ENCODE measurements around the gene ATP6V0D1. TPM values are rescaled to one million over a fixed set of nuclear protein-coding genes. Genes with fewer than 3 reads are reported as not detected.

Gene ATP6V0D1
- polyA plus RNA-seq, 2 donors: 17.0 to 78.1 TPM

- Histone ChIP-seq H3K9me3 (ENCODE audit: control insufficient read depth in 2 of 2, insufficient read depth in 1 of 2, low read depth in 1 of 2, low read length in 1 of 2) (no peaks in the 10 kb centered on the region), H3K4me1 (ENCODE audit: control insufficient read depth in 2 of 2, insufficient read depth in 2 of 2, low read length in 1 of 2) (peaks cover 6 to 11% of the 10 kb centered on the region in 2 donors), H3K36me3 (ENCODE audit: control insufficient read depth in 2 of 2, insufficient read depth in 2 of 2, low read length in 1 of 2) (no peaks in the 10 kb centered on the region), H3K4me3 (ENCODE audit: low read depth in 1 of 2, low read length in 2 of 2) (no peak overlapping the region), H3K27me3 (ENCODE audit: control insufficient read depth in 1 of 2, insufficient read depth in 2 of 2, low read length in 2 of 2) (no peaks in the 10 kb centered on the region), H3K27ac (ENCODE audit: low read depth in 2 of 2, low read length in 1 of 2) (no peak overlapping the region)
- 65 to 66% methylated on average over 4 of the region's 4 CpGs for WGBS, 2 donors
Measured at GRCh38 chr16:67425580-67425979, 55.4 kb downstream of the ATP6V0D1 start.

- peaks cover 5 to 11% of the 10 kb centered on the region in 2 donors for H3K4me1 ChIP-seq (ENCODE audit: control insufficient read depth in 2 of 2, insufficient read depth in 2 of 2, low read length in 1 of 2)
- no peaks in the 10 kb centered on the region for H3K36me3 ChIP-seq (ENCODE audit: control insufficient read depth in 2 of 2, insufficient read depth in 2 of 2, low read length in 1 of 2)
- H3K27me3 ChIP-seq (ENCODE audit: control insufficient read depth in 1 of 2, insufficient read depth in 2 of 2, low read length in 2 of 2): no peaks in the 10 kb centered on the region
- no peak overlapping the region for H3K4me3 ChIP-seq (ENCODE audit: low read depth in 1 of 2, low read length in 2 of 2)
- WGBS, 2 donors: 57 to 58% methylated on average over 6 of the region's 6 CpGs
- no peaks in the 10 kb centered on the region for H3K9me3 ChIP-seq (ENCODE audit: control insufficient read depth in 2 of 2, insufficient read depth in 1 of 2, low read depth in 1 of 2, low read length in 1 of 2)
- no peak overlapping the region for H3K27ac ChIP-seq (ENCODE audit: low read depth in 2 of 2, low read length in 1 of 2)
Measured at GRCh38 chr16:67425061-67425460, 55.9 kb downstream of the ATP6V0D1 start.

- 47 to 72% methylated on average over 5 of the region's 5 CpGs for WGBS, 2 donors
- peaks cover 0 to 11% of the 10 kb centered on the region in 2 donors for H3K4me1 ChIP-seq (ENCODE audit: control insufficient read depth in 2 of 2, insufficient read depth in 2 of 2, low read length in 1 of 2)
- no peaks in the 10 kb centered on the region for H3K27me3 ChIP-seq (ENCODE audit: control insufficient read depth in 1 of 2, insufficient read depth in 2 of 2, low read length in 2 of 2)
- no peaks in the 10 kb centered on the region for H3K36me3 ChIP-seq (ENCODE audit: control insufficient read depth in 2 of 2, insufficient read depth in 2 of 2, low read length in 1 of 2)
- no peak overlapping the region for H3K27ac ChIP-seq (ENCODE audit: low read depth in 2 of 2, low read length in 1 of 2)
- no peaks in the 10 kb centered on the region for H3K9me3 ChIP-seq (ENCODE audit: control insufficient read depth in 2 of 2, insufficient read depth in 1 of 2, low read depth in 1 of 2, low read length in 1 of 2)
- no peak overlapping the region for H3K4me3 ChIP-seq (ENCODE audit: low read depth in 1 of 2, low read length in 2 of 2)
Measured at GRCh38 chr16:67424261-67424615, 56.7 kb downstream of the ATP6V0D1 start.

- Histone ChIP-seq H3K4me3 (ENCODE audit: low read depth in 1 of 2, low read length in 2 of 2) (no peak overlapping the region), H3K27ac (ENCODE audit: low read depth in 2 of 2, low read length in 1 of 2) (no peak overlapping the region), H3K27me3 (ENCODE audit: control insufficient read depth in 1 of 2, insufficient read depth in 2 of 2, low read length in 2 of 2) (no peaks in the 10 kb centered on the region), H3K4me1 (ENCODE audit: control insufficient read depth in 2 of 2, insufficient read depth in 2 of 2, low read length in 1 of 2) (peaks cover 0 to 6% of the 10 kb centered on the region in 2 donors), H3K36me3 (ENCODE audit: control insufficient read depth in 2 of 2, insufficient read depth in 2 of 2, low read length in 1 of 2) (no peaks in the 10 kb centered on the region), H3K9me3 (ENCODE audit: control insufficient read depth in 2 of 2, insufficient read depth in 1 of 2, low read depth in 1 of 2, low read length in 1 of 2) (no peaks in the 10 kb centered on the region)
- WGBS, 2 donors: 54 to 63% methylated on average over 9 of the region's 9 CpGs
Measured at GRCh38 chr16:67423611-67424260, 57.2 kb downstream of the ATP6V0D1 start.

GRCh38 chr16:67423015-67423414, 57.9 kb downstream of the ATP6V0D1 start:
- no peaks in the 10 kb centered on the region for H3K4me1 ChIP-seq (ENCODE audit: control insufficient read depth in 2 of 2, insufficient read depth in 2 of 2, low read length in 1 of 2)
- H3K27ac ChIP-seq (ENCODE audit: low read depth in 2 of 2, low read length in 1 of 2): no peak overlapping the region
- H3K27me3 ChIP-seq (ENCODE audit: control insufficient read depth in 1 of 2, insufficient read depth in 2 of 2, low read length in 2 of 2): no peaks in the 10 kb centered on the region
- H3K4me3 ChIP-seq (ENCODE audit: low read depth in 1 of 2, low read length in 2 of 2): no peak overlapping the region
- WGBS, 2 donors: 86 to 89% methylated on average over 5 of the region's 5 CpGs
- no peaks in the 10 kb centered on the region for H3K36me3 ChIP-seq (ENCODE audit: control insufficient read depth in 2 of 2, insufficient read depth in 2 of 2, low read length in 1 of 2)
- no peaks in the 10 kb centered on the region for H3K9me3 ChIP-seq (ENCODE audit: control insufficient read depth in 2 of 2, insufficient read depth in 1 of 2, low read depth in 1 of 2, low read length in 1 of 2)

- no peaks in the 10 kb centered on the region for H3K27me3 ChIP-seq (ENCODE audit: control insufficient read depth in 1 of 2, insufficient read depth in 2 of 2, low read length in 2 of 2)
- H3K36me3 ChIP-seq (ENCODE audit: control insufficient read depth in 2 of 2, insufficient read depth in 2 of 2, low read length in 1 of 2): no peaks in the 10 kb centered on the region
- H3K4me3 ChIP-seq (ENCODE audit: low read depth in 1 of 2, low read length in 2 of 2): no peak overlapping the region
- H3K9me3 ChIP-seq (ENCODE audit: control insufficient read depth in 2 of 2, insufficient read depth in 1 of 2, low read depth in 1 of 2, low read length in 1 of 2): no peaks in the 10 kb centered on the region
- peaks cover 0 to 3% of the 10 kb centered on the region in 2 donors for H3K4me1 ChIP-seq (ENCODE audit: control insufficient read depth in 2 of 2, insufficient read depth in 2 of 2, low read length in 1 of 2)
- H3K27ac ChIP-seq (ENCODE audit: low read depth in 2 of 2, low read length in 1 of 2): no peak overlapping the region
- 73 to 76% methylated on average over 4 of the region's 4 CpGs for WGBS, 2 donors
Measured at GRCh38 chr16:67421030-67421429, 59.9 kb downstream of the ATP6V0D1 start.

- WGBS, 2 donors: 72 to 80% methylated on average over 3 of the region's 3 CpGs
- Histone ChIP-seq H3K4me1 (ENCODE audit: control insufficient read depth in 2 of 2, insufficient read depth in 2 of 2, low read length in 1 of 2) (peaks cover 0 to 3% of the 10 kb centered on the region in 2 donors), H3K9me3 (ENCODE audit: control insufficient read depth in 2 of 2, insufficient read depth in 1 of 2, low read depth in 1 of 2, low read length in 1 of 2) (no peaks in the 10 kb centered on the region), H3K36me3 (ENCODE audit: control insufficient read depth in 2 of 2, insufficient read depth in 2 of 2, low read length in 1 of 2) (no peaks in the 10 kb centered on the region), H3K4me3 (ENCODE audit: low read depth in 1 of 2, low read length in 2 of 2) (no peak overlapping the region), H3K27me3 (ENCODE audit: control insufficient read depth in 1 of 2, insufficient read depth in 2 of 2, low read length in 2 of 2) (no peaks in the 10 kb centered on the region), H3K27ac (ENCODE audit: low read depth in 2 of 2, low read length in 1 of 2) (no peak overlapping the region)
Measured at GRCh38 chr16:67419931-67420330, 61.0 kb downstream of the ATP6V0D1 start.

- WGBS, 2 donors: 84 to 89% methylated on average over 3 of the region's 3 CpGs
- H3K36me3 ChIP-seq (ENCODE audit: control insufficient read depth in 2 of 2, insufficient read depth in 2 of 2, low read length in 1 of 2): no peaks in the 10 kb centered on the region
Measured at GRCh38 chr16:67419502-67419901, 61.5 kb downstream of the ATP6V0D1 start.

GRCh38 chr16:67417333-67418061, 63.5 kb downstream of the ATP6V0D1 start:
- Histone ChIP-seq H3K27ac (ENCODE audit: low read depth in 2 of 2, low read length in 1 of 2) (no peak overlapping the region), H3K4me1 (ENCODE audit: control insufficient read depth in 2 of 2, insufficient read depth in 2 of 2, low read length in 1 of 2) (peaks cover 0 to 3% of the 10 kb centered on the region in 2 donors), H3K9me3 (ENCODE audit: control insufficient read depth in 2 of 2, insufficient read depth in 1 of 2, low read depth in 1 of 2, low read length in 1 of 2) (no peaks in the 10 kb centered on the region), H3K27me3 (ENCODE audit: control insufficient read depth in 1 of 2, insufficient read depth in 2 of 2, low read length in 2 of 2) (no peaks in the 10 kb centered on the region), H3K36me3 (ENCODE audit: control insufficient read depth in 2 of 2, insufficient read depth in 2 of 2, low read length in 1 of 2) (no peaks in the 10 kb centered on the region), H3K4me3 (ENCODE audit: low read depth in 1 of 2, low read length in 2 of 2) (no peak overlapping the region)
- WGBS, 2 donors: 73 to 89% methylated on average over 2 of the region's 2 CpGs

More at GRCh38 chr16:67419502-67419901, 61.5 kb downstream of the ATP6V0D1 start:
- no peak overlapping the region for H3K27ac ChIP-seq (ENCODE audit: low read depth in 2 of 2, low read length in 1 of 2)
- H3K27me3 ChIP-seq (ENCODE audit: control insufficient read depth in 1 of 2, insufficient read depth in 2 of 2, low read length in 2 of 2): no peaks in the 10 kb centered on the region
- H3K9me3 ChIP-seq (ENCODE audit: control insufficient read depth in 2 of 2, insufficient read depth in 1 of 2, low read depth in 1 of 2, low read length in 1 of 2): no peaks in the 10 kb centered on the region
- H3K4me1 ChIP-seq (ENCODE audit: control insufficient read depth in 2 of 2, insufficient read depth in 2 of 2, low read length in 1 of 2): peaks cover 0 to 3% of the 10 kb centered on the region in 2 donors
- no peak overlapping the region for H3K4me3 ChIP-seq (ENCODE audit: low read depth in 1 of 2, low read length in 2 of 2)

All from esophagus (tissue), 2 donors.